ENCODE measurements around the gene NRSN2.
A peak's percentile ranks its signal among the peaks of the same experiment; 100 is the strongest.
"Not testable (repeated sequence)": the region's sequence is repeated elsewhere in the genome, so short reads cannot be mapped to it uniquely, and the experiment has no call there.

The NRSN2 gene

GRCh38 chr20:382291-383115 is 35.6 kb downstream of the NRSN2 start:
- Histone ChIP-seq H3K9me3 (ENCODE audit: insufficient read depth, low read length) (no peaks in the 10 kb centered on the region), H3K4me3 (ENCODE audit: insufficient read length, low read depth) (peak overlapping the region; percentile 11), H3K4me1 (ENCODE audit: insufficient read depth, insufficient read length) (peaks cover 1% of the 10 kb centered on the region), H3K36me3 (ENCODE audit: insufficient read depth, insufficient read length, low read length) (no peaks in the 10 kb centered on the region), H3K9ac (ENCODE audit: insufficient read length, low read depth) (no peak overlapping the region), H3K27me3 (ENCODE audit: insufficient read depth, insufficient read length) (peaks cover 12% of the 10 kb centered on the region)
- TF ChIP-seq YY1 (IDR thresholded peaks at IDR 0.05; ENCODE audit: insufficient read depth, insufficient read length) (no peak), SUZ12 (IDR thresholded peaks at IDR 0.05; ENCODE audit: extremely low read depth, insufficient read depth, insufficient read length) (no peak), ZNF274 (IDR thresholded peaks at IDR 0.05; ENCODE audit: low read depth, low read length) (no peak)
- DNase-seq (ENCODE audit: low read depth, low spot score) = no peak

GRCh38 chr20:383889-384288 is 37.0 kb downstream of the NRSN2 start:
- H3K4me3 ChIP-seq (ENCODE audit: insufficient read length, low read depth) = no peak overlapping the region
- no peak for DNase-seq (ENCODE audit: low read depth, low spot score)
- H3K9ac ChIP-seq (ENCODE audit: insufficient read length, low read depth) = no peak overlapping the region
- no peaks in the 10 kb centered on the region for H3K9me3 ChIP-seq (ENCODE audit: insufficient read depth, low read length)
- H3K27me3 ChIP-seq (ENCODE audit: insufficient read depth, insufficient read length) = peaks cover 12% of the 10 kb centered on the region
- peaks cover 4% of the 10 kb centered on the region for H3K36me3 ChIP-seq (ENCODE audit: insufficient read depth, insufficient read length, low read length)
- no peak for TF ChIP-seq SUZ12 (IDR thresholded peaks at IDR 0.05; ENCODE audit: extremely low read depth, insufficient read depth, insufficient read length)
- no peak for TF ChIP-seq ZNF274 (IDR thresholded peaks at IDR 0.05; ENCODE audit: low read depth, low read length)
- TF ChIP-seq YY1 (IDR thresholded peaks at IDR 0.05; ENCODE audit: insufficient read depth, insufficient read length) = no peak
- no peaks in the 10 kb centered on the region for H3K4me1 ChIP-seq (ENCODE audit: insufficient read depth, insufficient read length)

GRCh38 chr20:384723-385122 is 37.8 kb downstream of the NRSN2 start:
- Histone ChIP-seq H3K4me1 (ENCODE audit: insufficient read depth, insufficient read length) (no peaks in the 10 kb centered on the region), H3K36me3 (ENCODE audit: insufficient read depth, insufficient read length, low read length) (peaks cover 8% of the 10 kb centered on the region), H3K9ac (ENCODE audit: insufficient read length, low read depth) (no peak overlapping the region)

GRCh38 chr20:385448-385847 is 38.5 kb downstream of the NRSN2 start:
- Histone ChIP-seq H3K9ac (ENCODE audit: insufficient read length, low read depth) (no peak overlapping the region), H3K4me3 (ENCODE audit: insufficient read length, low read depth) (no peak overlapping the region), H3K27me3 (ENCODE audit: insufficient read depth, insufficient read length) (peaks cover 12% of the 10 kb centered on the region), H3K4me1 (ENCODE audit: insufficient read depth, insufficient read length) (no peaks in the 10 kb centered on the region), H3K9me3 (ENCODE audit: insufficient read depth, low read length) (no peaks in the 10 kb centered on the region), H3K36me3 (ENCODE audit: insufficient read depth, insufficient read length, low read length) (peaks cover 8% of the 10 kb centered on the region)
- TF ChIP-seq ZNF274 (IDR thresholded peaks at IDR 0.05; ENCODE audit: low read depth, low read length) (no peak), SUZ12 (IDR thresholded peaks at IDR 0.05; ENCODE audit: extremely low read depth, insufficient read depth, insufficient read length) (no peak), YY1 (IDR thresholded peaks at IDR 0.05; ENCODE audit: insufficient read depth, insufficient read length) (no peak)
- DNase-seq (ENCODE audit: low read depth, low spot score) = no peak

More at GRCh38 chr20:384723-385122, 37.8 kb downstream of the NRSN2 start:
- Histone ChIP-seq H3K9me3 (ENCODE audit: insufficient read depth, low read length) (no peaks in the 10 kb centered on the region), H3K27me3 (ENCODE audit: insufficient read depth, insufficient read length) (peaks cover 12% of the 10 kb centered on the region), H3K4me3 (ENCODE audit: insufficient read length, low read depth) (no peak overlapping the region)
- no peak for DNase-seq (ENCODE audit: low read depth, low spot score)
- TF ChIP-seq ZNF274 (IDR thresholded peaks at IDR 0.05; ENCODE audit: low read depth, low read length) (no peak), SUZ12 (IDR thresholded peaks at IDR 0.05; ENCODE audit: extremely low read depth, insufficient read depth, insufficient read length) (no peak), YY1 (IDR thresholded peaks at IDR 0.05; ENCODE audit: insufficient read depth, insufficient read length) (no peak)

GRCh38 chr20:386634-387033 is 39.7 kb downstream of the NRSN2 start:
- H3K9ac ChIP-seq (ENCODE audit: insufficient read length, low read depth); H3K4me3 ChIP-seq (ENCODE audit: insufficient read length, low read depth); H3K27me3 ChIP-seq (ENCODE audit: insufficient read depth, insufficient read length); H3K4me1 ChIP-seq (ENCODE audit: insufficient read depth, insufficient read length); H3K9me3 ChIP-seq (ENCODE audit: insufficient read depth, low read length); DNase-seq (ENCODE audit: low read depth, low spot score): not testable (repeated sequence)
- H3K36me3 ChIP-seq (ENCODE audit: insufficient read depth, insufficient read length, low read length) = peaks cover 13% of the 10 kb centered on the region

- TF ChIP-seq SUZ12 (IDR thresholded peaks at IDR 0.05; ENCODE audit: extremely low read depth, insufficient read depth, insufficient read length) (no peak), YY1 (IDR thresholded peaks at IDR 0.05; ENCODE audit: insufficient read depth, insufficient read length) (no peak), ZNF274 (IDR thresholded peaks at IDR 0.05; ENCODE audit: low read depth, low read length) (no peak)
- H3K4me1 ChIP-seq (ENCODE audit: insufficient read depth, insufficient read length) = no peaks in the 10 kb centered on the region
- no peak overlapping the region for H3K9ac ChIP-seq (ENCODE audit: insufficient read length, low read depth)
- H3K36me3 ChIP-seq (ENCODE audit: insufficient read depth, insufficient read length, low read length) = peaks cover 13% of the 10 kb centered on the region
- no peak overlapping the region for H3K4me3 ChIP-seq (ENCODE audit: insufficient read length, low read depth)
- no peaks in the 10 kb centered on the region for H3K9me3 ChIP-seq (ENCODE audit: insufficient read depth, low read length)
- no peaks in the 10 kb centered on the region for H3K27me3 ChIP-seq (ENCODE audit: insufficient read depth, insufficient read length)
- no peak for DNase-seq (ENCODE audit: low read depth, low spot score)
These were observed 40.6 kb downstream of the NRSN2 start for GRCh38 chr20:387520-387919.

- Histone ChIP-seq H3K4me1 (ENCODE audit: insufficient read depth, insufficient read length) (no peaks in the 10 kb centered on the region), H3K4me3 (ENCODE audit: insufficient read length, low read depth) (no peak overlapping the region), H3K36me3 (ENCODE audit: insufficient read depth, insufficient read length, low read length) (peaks cover 13% of the 10 kb centered on the region), H3K9ac (ENCODE audit: insufficient read length, low read depth) (no peak overlapping the region), H3K27me3 (ENCODE audit: insufficient read depth, insufficient read length) (no peaks in the 10 kb centered on the region), H3K9me3 (ENCODE audit: insufficient read depth, low read length) (no peaks in the 10 kb centered on the region)
- no peak for TF ChIP-seq YY1 (IDR thresholded peaks at IDR 0.05; ENCODE audit: insufficient read depth, insufficient read length)
- DNase-seq (ENCODE audit: low read depth, low spot score) = no peak
These were observed 41.4 kb downstream of the NRSN2 start for GRCh38 chr20:388034-388994.

All from NT2/D1 (cell line).